Right cardiac atrium (tissue), 5 donors: ENCODE measurements around the gene PNMA8B. TPM values are rescaled to one million over a fixed set of nuclear protein-coding genes. Genes with fewer than 3 reads are reported as not detected.

Experiments
- polyA plus RNA-seq: library from polyadenylated mRNA; stranded (reverse); fragments of 200-250 nt; gene quantifications from one replicate; pipeline ENCODE4 v1.2.3, GENCODE V29; 2013
- total RNA-seq, 4 donors: library from RNA; stranded (reverse); fragmentation: NEBNext Ultra II Directional; extraction: Animal tissue kit (Norgen Biotek cat#: 25700); gene quantifications; one replicate each; pipeline ENCODE4 v1.2.1, GENCODE V29; 2021
- donor health status: healthy with polysubstance abuse.
- donor health status: DM: no; HTN: yes; CAD: no.
- donor health status: DM: no; HTN: no; CAD: no.
- donor health status: DM: no; HTN: yes; CAD: no; lungs with severe emphysema.
- donor health status: DM: yes; HTN: yes; CAD: no.

PNMA8B gene
- total and polyA plus RNA-seq, 5 donors = 1.6 to 3.7 (median 2.2) TPM

Other genes starting within 250 kb of the PNMA8B start
- gene HIF3A, start 198.8 kb downstream of the PNMA8B start, total RNA-seq = 100 to 1,000 TPM in 1 of 4 donors, 10 to 100 TPM in 3; 60.0 to 132 (median 90.8) TPM
- 94.7 TPM for gene HIF3A, start 198.8 kb downstream of the PNMA8B start, polyA plus RNA-seq
- 10 to 100 TPM; 62.4 to 74.1 (median 64.7) TPM for gene PPP5C, start 148.8 kb downstream of the PNMA8B start, total RNA-seq
- 62.7 TPM for gene PPP5C, start 148.8 kb downstream of the PNMA8B start, polyA plus RNA-seq
- 10 to 100 TPM; 47.0 to 54.6 (median 49.9) TPM for gene CCDC8, start 82.3 kb downstream of the PNMA8B start, total RNA-seq
- 28.8 TPM for gene CCDC8, start 82.3 kb downstream of the PNMA8B start, polyA plus RNA-seq
- under 1 TPM; 0.23 to 0.31 (median 0.26) TPM for gene PNMA8C, start 66.9 kb downstream of the PNMA8B start, total RNA-seq
- 0.05 TPM for gene PNMA8C, start 66.9 kb downstream of the PNMA8B start, polyA plus RNA-seq
- gene PNMA8A, start 24.3 kb downstream of the PNMA8B start, total RNA-seq = 10 to 100 TPM; 15.7 to 29.8 (median 26.4) TPM
- 10.7 TPM for gene PNMA8A, start 24.3 kb downstream of the PNMA8B start, polyA plus RNA-seq
- 100 to 1,000 TPM; 232 to 357 (median 343) TPM for gene CALM3, start 105.5 kb upstream of the PNMA8B start, total RNA-seq
- 365 TPM for gene CALM3, start 105.5 kb upstream of the PNMA8B start, polyA plus RNA-seq
- gene PTGIR, start 129.2 kb upstream of the PNMA8B start, total RNA-seq = 10 to 100 TPM in 2 of 4 donors, 1 to 10 TPM in 2; 7.6 to 13.5 (median 9.5) TPM
- 6.7 TPM for gene PTGIR, start 129.2 kb upstream of the PNMA8B start, polyA plus RNA-seq
- gene GNG8, start 140.3 kb upstream of the PNMA8B start, total RNA-seq = 1 to 10 TPM; 3.0 to 7.4 (median 4.7) TPM
- not detected for gene GNG8, start 140.3 kb upstream of the PNMA8B start, polyA plus RNA-seq
- 10 to 100 TPM; 24.6 to 46.5 (median 37.2) TPM for gene DACT3, start 165.3 kb upstream of the PNMA8B start, total RNA-seq
- gene DACT3, start 165.3 kb upstream of the PNMA8B start, polyA plus RNA-seq = 28.3 TPM
- 10 to 100 TPM; 14.2 to 16.6 (median 14.8) TPM for gene PRKD2, start 221.2 kb upstream of the PNMA8B start, total RNA-seq
- 11.3 TPM for gene PRKD2, start 221.2 kb upstream of the PNMA8B start, polyA plus RNA-seq